K562 (cell line): ENCODE results near the gene C1orf50.

Experiments
- ARHGAP35 ChIP-seq: fragments of 450-650 bp; IDR thresholded peaks from 2 replicates; pipeline ENCODE4 v1.6.1; 2018; ENCODE audit not compliant: partially characterized antibody
- FOS ChIP-seq: IDR thresholded peaks from 3 replicates; pipeline ENCODE4 v1.6.1; 2011; ENCODE audit not compliant: insufficient read length; ENCODE audit errors: extremely low read depth
- GTF2E2 ChIP-seq: fragments of 200-800 bp; sonication (Bioruptor generic); IDR thresholded peaks from 2 replicates; pipeline ENCODE4 v1.6.1; 2016; ENCODE audit warnings: missing genetic modification characterization, missing compliant biosample characterization
- NFYB ChIP-seq: IDR thresholded peaks from 2 replicates; pipeline ENCODE4 v1.6.1; 2011; ENCODE audit warnings: mild to moderate bottlenecking, moderate library complexity; ENCODE audit not compliant: insufficient read length; ENCODE audit errors: extremely low read depth
- NR4A1 ChIP-seq, 2 experiments: fragments of 250-450 bp in 1 of 2; fragments of 450-650 bp in 1 of 2; sonication (Bioruptor Pico) in 1 of 2; IDR thresholded peaks; 2 replicates each; pipeline versions ENCODE4 v1.4.0 to v1.6.1; 2016 to 2020; ENCODE audit warnings: mild to moderate bottlenecking in 2 of 2, missing compliant biosample characterization in 1 of 2, missing genetic modification characterization in 1 of 2, moderate library complexity in 1 of 2
- ZFX ChIP-seq: sonication (generic); formaldehyde crosslinking; IDR thresholded peaks from 2 replicates; pipeline ENCODE4 v1.8.0; 2022; ENCODE audit warnings: mild to moderate bottlenecking, missing genetic modification reagents, moderate library complexity
- TF ChIP-seq, protein P1 (sequence below), 3 experiments: IDR thresholded peaks in 2 of 3; conservative IDR thresholded peaks in 1 of 3; 2 replicates each; pipeline ENCODE4 v1.5.1; 2011 to 2012; ENCODE audit warnings: low read length in 3 of 3, mild to moderate bottlenecking in 3 of 3, control low read depth in 2 of 3, improper control_type of control experiment in 1 of 3, inconsistent platforms in 1 of 3, low read depth in 1 of 3, mixed read lengths in 1 of 3, moderate library complexity in 1 of 3; ENCODE audit not compliant: insufficient read depth in 2 of 3
- TF ChIP-seq, protein P2 (sequence below): fragments of 250-450 bp; sonication (Bioruptor Pico); IDR thresholded peaks from 2 replicates; pipeline ENCODE4 v1.9.0; 2021; ENCODE audit warnings: mild to moderate bottlenecking

DNA sequence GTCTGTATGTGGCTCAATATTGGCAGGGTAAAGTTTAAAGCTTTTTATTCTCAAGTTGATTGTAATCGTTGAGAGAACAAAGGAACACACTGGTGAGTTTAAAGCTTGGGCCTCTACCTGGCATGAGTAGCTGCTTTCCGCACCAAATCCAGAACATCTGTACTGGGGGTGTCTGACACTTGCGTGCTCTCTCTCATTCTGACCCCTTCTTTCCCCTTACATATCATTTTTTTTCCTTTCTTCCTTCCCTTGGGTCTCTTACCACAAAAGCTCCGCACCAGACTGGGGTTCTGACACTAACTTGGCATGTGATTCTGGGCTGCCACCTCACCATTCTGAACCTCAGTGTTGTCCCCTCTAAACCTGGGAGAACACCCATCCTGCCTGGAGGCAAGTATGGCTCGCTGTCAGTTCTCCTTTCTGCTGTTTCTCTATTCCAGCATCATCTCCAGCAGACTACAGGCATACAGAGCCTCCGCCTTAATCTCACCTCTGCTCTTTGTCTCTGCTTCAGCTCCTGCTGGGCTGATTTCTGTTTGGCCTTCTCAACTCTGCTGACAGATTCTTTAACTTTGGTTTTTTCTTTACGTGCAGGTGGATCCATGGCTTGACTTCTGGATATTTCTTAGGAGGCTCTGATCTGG, 49.0 kb downstream of the C1orf50 start:
- no peak for TF ChIP-seq GTF2E2
- TF ChIP-seq ARHGAP35, result no peak
- TF ChIP-seq, protein P1, sequence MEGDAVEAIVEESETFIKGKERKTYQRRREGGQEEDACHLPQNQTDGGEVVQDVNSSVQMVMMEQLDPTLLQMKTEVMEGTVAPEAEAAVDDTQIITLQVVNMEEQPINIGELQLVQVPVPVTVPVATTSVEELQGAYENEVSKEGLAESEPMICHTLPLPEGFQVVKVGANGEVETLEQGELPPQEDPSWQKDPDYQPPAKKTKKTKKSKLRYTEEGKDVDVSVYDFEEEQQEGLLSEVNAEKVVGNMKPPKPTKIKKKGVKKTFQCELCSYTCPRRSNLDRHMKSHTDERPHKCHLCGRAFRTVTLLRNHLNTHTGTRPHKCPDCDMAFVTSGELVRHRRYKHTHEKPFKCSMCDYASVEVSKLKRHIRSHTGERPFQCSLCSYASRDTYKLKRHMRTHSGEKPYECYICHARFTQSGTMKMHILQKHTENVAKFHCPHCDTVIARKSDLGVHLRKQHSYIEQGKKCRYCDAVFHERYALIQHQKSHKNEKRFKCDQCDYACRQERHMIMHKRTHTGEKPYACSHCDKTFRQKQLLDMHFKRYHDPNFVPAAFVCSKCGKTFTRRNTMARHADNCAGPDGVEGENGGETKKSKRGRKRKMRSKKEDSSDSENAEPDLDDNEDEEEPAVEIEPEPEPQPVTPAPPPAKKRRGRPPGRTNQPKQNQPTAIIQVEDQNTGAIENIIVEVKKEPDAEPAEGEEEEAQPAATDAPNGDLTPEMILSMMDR (IDR thresholded peaks at IDR 0.05 in 2 of 3, conservative IDR thresholded peaks at IDR 0.05 in 1 of 3; ENCODE audit: insufficient read depth in 2 of 3, low read depth in 1 of 3, low read length in 3 of 3), result no peak
- TF ChIP-seq, protein P2, sequence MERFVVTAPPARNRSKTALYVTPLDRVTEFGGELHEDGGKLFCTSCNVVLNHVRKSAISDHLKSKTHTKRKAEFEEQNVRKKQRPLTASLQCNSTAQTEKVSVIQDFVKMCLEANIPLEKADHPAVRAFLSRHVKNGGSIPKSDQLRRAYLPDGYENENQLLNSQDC (CRISPR knock-in tag), result no peak
- no peak for TF ChIP-seq ZFX
- no peak for TF ChIP-seq NR4A1 (CRISPR knock-in tag; IDR thresholded peaks at IDR 0.05)
- no peak for TF ChIP-seq NR4A1 (tag; IDR thresholded peaks at IDR 0.05)
- no peak for TF ChIP-seq NFYB
- TF ChIP-seq FOS, result no peak
